NCI-H2227 treated with DMSO at 0.1 percent for 48 hours (cell line): ENCODE measurements around the gene PARD6G.

Source experiments
- DNase-seq: peaks from one replicate; lab custom pipeline; 2025; lab: John Stamatoyannopoulos, UW

Gene PARD6G

GRCh38 chr18:80108121-80108536 is 139.2 kb downstream of the PARD6G start:
- no peak for DNase-seq

GRCh38 chr18:80107426-80107825 is 139.9 kb downstream of the PARD6G start:
- no peak for DNase-seq
